Putamen (tissue), 1 donor: ENCODE measurements around the gene MDH2.
"Not testable (repeated sequence)": the region's sequence is repeated elsewhere in the genome, so short reads cannot be mapped to it uniquely, and the experiment has no call there.

Experiments used
- DNase-seq: peaks from one replicate; pipeline ENCODE4 v3.0.0-alpha.2; 2016; ENCODE audit warnings: low spot score

MDH2 gene

DNA sequence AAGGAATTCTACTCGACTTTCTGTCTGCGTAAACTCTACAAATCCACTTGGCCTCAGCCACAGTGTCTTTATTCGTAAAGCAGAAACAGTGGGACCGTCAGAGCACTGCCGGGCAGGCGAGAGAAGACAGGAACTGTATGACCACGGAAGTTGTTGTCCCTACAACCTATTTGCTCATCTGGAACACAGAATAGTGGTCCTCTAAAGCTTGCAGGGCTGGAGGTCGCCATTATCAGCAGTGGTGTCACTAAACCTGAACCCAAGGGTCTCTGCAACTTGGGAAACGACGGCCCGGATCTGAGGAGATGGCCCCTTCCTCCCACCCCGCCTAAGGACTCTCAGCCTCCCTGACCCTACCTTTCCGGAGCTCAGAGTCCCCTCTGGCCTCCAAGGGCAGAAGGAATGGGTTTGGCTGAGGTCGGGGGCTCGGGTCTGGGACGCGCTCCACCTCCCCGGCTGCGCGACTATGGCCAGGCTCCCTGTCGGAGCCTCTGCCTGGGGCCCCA, 548 bp upstream of the MDH2 start:
- no peak for DNase-seq

DNA sequence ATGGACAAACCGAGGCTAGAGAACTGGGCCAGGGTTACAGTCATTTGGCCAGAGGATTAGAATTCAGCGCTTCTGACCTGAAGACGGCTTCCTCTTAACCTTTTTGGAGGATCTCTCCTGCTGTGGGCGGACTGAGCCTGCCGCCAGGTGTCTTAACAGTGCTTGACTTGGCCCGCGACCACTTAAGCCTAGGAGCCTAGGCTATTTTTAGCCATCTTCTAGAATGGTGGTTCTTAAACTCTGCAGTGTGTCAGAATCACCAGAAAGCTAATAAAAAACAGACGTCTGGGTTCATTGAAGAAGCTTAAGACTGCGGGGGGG, 722 bp downstream of the MDH2 start:
- DNase-seq: no peak

DNA sequence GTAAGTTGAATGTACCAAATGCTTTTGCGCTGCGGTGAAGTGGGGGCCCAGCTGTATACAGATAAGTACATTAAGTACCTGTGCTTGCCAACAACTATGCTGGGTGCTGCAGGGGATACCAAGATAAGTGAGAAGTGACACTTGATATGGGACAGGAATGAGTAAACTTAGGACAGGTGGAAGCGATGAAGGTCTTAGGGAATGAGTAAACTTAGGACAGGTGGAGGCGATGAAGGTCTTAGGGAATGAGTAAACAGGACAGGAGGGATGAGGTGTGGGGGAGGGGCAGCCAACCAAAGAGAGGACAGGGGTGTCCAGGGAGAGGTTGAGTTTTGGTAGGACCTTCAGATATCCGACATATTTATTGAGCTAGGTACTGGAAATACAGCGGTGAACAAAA, 1.4 kb downstream of the MDH2 start:
- no peak for DNase-seq

DNA sequence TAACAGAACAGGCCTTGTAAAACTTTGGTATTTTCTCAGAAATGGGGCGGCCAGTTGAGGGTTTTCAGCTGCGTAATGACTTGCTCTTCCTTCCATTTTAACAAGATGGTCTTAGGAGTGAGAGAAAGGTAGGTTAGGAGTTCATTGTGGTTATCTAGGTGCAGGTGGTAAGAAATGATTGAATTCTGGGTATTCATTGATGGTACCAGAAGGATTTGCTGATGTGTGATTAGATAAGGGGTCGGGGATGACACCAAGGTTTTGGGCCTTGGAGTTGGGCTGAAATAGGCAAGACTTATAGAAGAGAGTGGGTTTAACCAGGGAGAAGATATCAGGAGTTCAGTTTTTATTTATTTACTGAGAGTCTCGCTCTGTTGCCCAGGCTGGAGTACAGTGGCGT, 2.6 kb downstream of the MDH2 start:
- no peak for DNase-seq

DNA sequence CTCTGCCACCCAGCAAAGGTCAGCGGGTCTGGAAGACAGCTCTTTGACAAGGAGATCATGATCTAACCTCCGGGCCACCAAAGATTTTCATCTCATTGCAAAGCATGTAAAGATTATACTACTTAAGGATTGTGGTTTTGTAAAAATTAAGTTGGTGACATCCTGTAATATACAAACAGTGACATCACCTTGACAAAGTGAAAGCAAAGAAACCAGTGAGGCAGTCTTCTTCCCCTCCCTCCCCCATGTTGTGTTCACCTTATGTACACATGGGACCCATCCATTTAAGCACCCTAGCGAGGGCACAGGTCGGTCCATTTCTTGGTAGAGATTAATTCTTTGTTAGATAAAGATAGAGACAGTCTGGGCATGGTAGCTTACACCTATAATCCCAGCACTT, 3.9 kb downstream of the MDH2 start:
- DNase-seq: no peak

DNA sequence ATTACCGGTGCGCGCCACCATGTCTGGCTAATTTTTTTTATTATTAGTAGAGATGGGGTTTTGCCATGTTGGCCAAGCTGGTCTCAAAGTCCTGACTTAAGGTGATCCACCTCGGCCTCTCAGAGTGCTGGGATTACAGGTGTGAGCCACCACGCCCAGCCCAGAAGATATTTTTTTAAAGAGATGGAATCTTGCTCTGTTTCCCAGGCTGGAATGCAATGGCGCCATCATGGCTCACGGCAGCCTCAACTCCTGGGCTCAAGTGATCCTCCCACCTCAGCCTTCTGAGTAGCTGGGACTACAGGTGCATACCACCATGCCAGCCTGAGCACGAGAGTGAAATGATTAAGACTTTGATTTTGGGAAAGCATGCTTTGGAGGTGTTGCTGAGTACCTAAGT, 4.8 kb downstream of the MDH2 start:
- not testable (repeated sequence) for DNase-seq

DNA sequence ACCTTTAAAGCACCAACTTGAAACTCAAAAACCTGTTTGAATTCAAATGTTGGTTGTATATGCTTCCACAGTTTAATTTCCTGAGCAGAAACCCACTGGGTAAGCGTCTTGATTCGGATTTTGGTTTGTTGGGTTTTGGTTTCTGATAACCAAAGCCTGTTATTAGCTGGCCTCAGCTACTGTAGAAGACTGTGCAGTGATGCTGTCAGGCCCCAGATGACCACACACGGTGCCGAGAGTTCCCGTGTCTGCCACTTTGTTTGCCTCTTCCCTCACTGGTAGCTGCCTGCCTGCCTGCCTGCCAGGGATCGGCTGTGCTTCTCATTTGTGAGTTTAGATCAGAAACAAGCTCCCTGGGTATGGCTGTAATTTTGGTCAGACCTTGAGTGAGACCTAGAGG, 5.6 kb downstream of the MDH2 start:
- no peak for DNase-seq

DNA sequence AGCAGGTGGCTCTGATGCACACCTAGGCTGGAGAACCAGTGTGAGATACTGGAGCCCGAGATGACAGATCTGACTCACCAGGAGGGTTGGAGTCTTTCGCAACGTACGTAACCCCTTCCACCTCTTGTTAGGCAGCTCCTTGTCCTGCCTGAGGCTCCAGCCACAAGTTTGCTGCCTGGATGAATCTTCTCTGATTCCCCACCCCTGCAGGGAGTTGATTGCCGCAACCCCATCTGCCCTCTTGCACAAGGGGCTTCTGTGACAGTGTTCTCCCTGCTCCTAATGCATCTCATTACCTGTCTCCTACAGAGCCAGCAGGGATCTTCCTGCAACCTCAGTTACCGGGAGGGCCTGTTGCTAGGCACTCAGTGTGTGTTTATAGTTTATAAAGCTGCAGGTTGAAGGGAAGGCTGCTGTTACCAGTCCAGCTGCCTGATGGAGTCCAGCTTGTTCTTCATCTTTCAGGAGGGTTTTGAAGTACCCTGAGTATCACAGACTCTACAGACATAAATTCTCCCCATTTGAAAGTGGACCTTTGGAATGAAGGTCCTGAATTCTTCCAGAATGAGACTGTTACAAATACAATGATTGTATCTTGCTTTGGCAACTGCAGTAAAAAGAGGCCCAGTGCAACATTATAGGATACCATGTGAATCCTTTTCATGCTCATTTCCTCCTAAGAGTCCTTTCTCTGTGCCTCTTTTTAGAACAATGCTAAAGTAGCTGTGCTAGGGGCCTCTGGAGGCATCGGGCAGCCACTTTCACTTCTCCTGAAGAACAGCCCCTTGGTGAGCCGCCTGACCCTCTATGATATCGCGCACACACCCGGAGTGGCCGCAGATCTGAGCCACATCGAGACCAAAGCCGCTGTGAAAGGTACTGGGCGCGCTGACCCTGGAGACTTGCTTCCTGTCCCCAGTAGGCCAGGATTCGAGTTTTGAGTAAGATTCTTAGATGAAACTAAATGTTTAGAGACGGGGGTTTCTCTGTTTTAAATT, 6.5 kb downstream of the MDH2 start:
- DNase-seq: no peak

DNA sequence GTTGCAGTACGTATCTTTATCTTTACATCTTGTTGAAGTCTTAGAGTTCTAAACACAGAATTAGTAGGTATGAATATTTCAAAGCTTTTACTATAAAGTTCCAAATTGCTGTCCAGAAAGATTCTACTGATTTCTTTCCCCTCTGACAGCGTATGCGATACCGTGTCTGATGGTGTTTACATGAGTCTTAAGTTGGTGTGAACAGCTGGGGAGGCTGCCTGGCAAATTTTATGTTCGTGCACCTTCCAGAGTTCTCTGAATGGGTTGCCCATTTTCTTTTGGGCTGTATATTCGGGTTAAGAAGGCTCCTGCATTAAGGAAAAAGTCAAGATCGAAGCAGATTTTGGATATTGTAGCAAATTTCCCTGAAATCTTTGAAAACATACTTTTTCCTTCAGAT, 8.3 kb downstream of the MDH2 start:
- DNase-seq: no peak

DNA sequence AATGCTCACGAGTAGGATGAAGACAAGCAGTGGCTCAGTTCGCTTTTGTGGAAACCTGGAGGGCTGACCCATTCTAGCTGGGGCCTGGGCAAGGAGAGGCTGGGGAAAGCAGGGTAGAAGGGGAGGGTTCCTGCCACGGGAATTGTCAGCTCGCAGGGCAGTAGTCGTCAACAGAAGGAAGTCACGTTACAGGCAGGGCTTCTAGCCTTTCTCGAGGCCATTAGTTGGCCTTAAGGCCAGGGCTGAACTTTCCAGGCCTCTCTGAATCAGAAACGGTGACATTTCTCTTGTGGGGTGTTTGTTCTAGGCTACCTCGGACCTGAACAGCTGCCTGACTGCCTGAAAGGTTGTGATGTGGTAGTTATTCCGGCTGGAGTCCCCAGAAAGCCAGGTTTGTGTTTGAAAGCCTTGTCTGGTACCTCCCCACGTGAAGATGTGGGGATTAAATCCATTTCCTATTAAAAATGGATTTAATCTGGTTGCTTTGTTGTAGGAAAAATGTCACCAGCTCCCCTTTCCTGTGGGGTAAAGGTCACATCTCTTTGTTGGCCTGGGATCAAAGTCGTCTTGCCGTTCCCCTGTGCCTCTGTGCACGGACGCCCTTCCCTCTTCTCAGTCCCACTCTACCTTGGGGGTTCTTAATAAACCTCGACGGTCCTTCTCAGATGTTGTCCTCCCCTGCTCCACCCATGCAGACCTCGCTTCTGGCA, 9.4 kb downstream of the MDH2 start:
- no peak for DNase-seq

DNA sequence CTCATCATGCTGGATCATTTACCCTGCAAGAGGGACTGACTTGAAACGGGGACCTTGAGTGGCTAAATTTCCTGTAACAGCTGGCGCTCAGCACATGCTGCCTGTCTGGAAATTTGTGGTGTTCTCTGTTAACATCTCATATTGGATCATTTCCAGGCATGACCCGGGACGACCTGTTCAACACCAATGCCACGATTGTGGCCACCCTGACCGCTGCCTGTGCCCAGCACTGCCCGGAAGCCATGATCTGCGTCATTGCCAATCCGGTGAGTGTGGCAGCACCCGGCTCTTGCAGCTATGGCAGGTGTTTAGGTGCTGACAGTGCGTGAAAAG, 9.9 kb downstream of the MDH2 start:
- no peak for DNase-seq

DNA sequence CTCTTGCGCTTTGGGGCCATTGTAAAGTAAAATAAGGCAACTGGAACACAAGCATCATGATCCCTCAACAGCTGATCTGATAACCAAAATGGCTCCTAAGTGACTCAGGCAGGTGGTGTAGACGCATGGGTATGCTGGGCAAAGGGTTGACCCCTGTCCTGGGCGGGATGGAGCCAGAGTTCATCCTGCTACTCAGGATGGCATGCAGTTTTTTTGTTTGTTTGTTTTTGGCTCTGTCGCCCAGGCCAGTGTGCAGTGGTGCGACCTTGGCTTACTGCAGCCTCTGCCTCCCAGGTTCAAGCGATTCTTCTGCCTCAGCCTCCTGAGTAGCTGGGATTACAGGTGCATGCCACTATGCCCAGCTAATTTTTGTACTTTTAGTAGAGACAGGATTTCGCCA, 10.8 kb downstream of the MDH2 start:
- DNase-seq: not testable (repeated sequence)

DNA sequence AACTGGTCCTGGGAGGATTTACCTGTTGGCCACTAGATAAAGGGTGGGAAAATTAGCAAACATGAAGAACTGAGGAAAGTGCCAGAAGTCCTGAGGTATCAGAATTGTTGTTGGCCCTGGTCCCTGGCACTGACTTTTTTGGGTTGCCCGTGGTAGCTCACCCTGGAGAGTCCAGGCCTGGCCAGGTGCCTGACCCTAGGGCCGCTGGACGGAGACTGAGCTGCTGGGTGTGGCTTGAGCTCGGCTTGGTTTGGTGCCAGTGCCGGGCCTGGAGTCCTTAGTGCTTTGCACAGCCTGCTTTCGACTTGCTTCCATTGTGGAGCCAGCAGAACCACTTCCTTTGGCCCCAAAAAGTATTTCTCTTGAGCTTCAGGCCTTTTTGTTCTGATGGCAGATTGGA, 12.9 kb downstream of the MDH2 start:
- no peak for DNase-seq

DNA sequence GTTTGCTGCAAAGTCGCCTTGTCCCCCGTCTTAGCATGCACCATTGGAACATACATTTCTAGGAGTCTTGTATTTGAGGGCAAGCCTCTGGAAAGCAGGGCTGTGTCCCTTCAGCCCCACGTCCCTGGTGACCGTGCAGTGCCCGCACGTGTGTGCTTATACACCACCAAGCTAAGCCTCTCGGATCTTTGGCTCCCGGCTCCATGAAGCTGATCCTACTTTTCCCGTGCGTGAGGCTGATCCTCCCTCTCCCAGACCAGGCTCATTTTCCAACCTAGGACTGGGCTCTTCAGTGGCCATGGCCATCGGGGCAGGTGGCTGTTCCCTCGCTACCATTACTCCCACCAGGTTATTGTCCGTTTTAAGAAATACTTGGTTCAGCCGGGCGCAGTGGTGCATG, 14.3 kb downstream of the MDH2 start:
- no peak for DNase-seq

DNA sequence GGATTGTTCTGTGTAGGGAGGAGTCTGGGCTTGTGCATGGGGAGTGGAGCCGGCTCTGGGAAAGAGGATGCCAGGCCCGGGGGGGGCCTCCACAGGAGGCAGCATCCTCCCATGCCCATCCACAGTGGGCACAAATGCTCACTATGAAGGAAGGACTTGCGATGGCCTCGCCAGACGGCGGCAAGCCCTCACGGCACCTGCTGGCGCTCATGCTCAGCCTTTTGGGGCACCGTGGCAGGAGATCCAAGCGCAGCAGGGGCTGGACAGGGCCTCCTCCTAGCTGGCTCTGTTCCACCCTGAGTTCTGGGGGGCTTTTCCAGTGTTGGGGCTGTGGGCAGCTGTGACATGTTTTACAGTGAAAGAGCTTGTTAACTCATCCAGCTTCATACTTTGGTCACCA, 15.2 kb downstream of the MDH2 start:
- no peak for DNase-seq

DNA sequence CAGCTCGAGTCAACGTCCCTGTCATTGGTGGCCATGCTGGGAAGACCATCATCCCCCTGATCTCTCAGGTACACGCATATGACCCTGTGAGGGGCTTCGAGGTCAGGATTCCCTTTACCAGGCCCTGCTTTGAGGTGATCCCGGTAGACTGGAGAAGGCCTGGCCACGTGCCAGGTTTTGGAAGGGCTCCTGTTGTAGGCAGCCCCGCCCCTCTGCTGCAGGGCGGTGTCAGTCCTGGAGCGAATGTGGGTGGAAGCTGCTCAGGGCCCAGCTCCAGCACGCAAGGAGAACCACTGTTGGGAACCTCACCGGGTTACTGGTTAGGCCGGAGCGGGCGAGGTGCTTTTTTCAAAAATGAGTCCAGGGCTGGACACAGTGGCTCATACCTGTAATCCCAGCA, 15.6 kb downstream of the MDH2 start:
- no peak for DNase-seq

DNA sequence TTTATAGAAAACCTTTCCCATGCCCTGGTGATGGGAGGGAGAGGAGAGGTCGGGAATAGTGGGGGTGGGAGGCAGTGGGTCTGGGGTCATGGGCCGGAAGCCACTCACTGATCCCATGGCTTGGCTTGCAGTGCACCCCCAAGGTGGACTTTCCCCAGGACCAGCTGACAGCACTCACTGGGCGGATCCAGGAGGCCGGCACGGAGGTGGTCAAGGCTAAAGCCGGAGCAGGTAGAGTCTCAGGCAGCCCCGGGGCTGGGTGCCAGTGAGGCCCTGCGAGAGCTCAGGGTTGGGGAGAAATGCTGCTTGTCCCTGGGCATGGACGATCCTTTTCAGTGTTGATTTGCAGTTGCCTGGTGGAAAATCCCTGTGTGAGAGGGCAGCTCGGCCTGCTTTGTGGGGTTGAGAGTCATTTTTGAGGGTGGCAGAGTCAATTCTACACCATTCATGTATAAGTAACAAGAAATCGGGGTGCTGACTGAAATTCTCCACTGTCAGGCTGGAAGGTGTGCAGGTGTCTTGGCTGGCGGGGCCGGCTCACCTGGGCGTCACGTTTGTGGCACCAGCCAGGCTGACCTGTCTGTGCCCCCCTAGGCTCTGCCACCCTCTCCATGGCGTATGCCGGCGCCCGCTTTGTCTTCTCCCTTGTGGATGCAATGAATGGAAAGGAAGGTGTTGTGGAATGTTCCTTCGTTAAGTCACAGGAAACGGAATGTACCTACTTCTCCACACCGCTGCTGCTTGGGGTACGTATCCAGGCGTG, 16.5 kb downstream of the MDH2 start:
- no peak for DNase-seq

DNA sequence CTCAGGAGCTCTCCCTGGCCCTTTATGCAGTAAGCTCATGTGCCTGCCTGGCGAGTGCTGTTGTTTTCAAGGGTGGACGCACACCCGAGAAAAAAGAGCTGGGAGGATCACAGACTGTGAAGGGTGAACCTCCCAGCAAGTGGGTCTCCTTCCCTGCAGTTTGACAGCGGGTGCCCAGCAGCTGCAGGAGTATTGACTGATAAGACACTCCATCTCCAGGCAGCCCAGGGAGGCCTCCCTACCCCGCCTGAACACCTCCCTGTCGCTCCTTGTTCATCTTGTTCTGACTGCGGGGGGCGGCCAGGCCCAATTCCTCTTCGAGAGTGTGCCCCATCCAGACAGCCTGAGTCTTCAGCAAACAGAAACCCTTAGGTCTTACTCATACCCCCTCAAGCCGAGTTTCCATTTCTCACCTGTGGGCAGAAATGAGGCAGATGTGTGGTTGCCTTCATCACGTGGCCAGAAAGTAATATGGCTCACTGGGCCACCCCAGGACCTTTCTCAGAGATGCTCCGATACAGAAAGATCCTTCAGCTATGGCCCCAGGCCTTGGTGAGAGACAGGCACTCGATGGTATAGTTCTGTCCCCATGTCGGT, 17.2 kb downstream of the MDH2 start:
- DNase-seq: no peak

DNA sequence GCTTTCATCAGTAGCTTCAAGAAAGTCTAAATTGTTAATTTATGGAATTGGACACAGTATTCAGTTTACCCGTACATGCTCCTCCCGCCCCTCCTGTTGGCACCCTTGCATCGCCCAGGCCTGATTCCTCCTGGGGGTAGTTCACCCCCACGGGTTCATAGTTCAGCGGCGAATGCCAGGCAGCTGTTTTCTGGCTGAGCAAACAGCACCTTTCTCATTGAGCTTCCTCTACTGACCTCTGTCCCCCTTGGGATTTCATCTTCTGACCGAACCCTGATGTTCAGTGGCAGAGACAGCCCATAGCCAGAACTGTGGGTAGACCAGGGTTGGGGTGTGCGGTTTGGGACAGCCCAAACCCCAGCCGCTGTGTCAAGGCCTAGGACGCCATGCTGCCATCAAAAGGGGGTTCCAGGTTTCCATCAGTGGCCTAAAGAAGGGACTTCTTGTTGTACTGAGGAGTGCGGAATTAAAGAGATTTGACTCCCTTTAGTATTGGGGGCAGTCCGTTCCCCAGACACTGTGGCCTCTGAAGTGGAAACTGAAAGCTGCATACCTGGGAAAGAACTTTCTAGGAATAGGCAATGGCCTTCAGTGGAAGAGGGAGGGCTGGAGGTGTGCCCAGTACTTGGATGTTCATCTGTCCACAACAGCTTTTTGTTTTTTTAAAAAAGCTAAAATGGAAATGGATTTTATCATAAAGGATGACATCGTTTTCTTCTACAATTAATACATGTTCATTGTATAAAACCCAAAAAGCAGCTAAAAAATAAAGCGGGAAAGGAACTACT, 19.0 kb downstream of the MDH2 start:
- no peak for DNase-seq

DNA sequence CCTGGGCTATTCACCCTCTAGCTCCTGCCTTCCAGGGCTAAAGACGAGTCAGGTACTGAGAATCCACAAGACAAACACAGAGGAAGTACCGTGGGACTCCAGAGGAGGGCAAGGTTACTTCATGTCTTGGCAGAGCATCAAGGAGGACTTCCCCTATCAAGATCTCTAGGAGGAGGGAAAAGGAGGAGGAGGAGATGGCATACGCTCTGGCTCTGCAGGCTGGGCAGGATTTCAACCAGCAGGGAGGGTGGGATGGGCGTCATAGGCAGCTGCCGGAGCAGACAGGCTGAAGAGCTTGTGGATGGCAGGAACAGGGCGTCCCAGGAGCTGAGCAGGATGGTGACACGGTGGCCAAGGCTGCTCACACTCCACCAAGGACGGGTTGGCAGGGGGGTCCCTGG, 21.3 kb downstream of the MDH2 start:
- DNase-seq: no peak
